ENCODE results near the gene TSEN2.
"Not testable (repeated sequence)": the region's sequence is repeated elsewhere in the genome, so short reads cannot be mapped to it uniquely, and the experiment has no call there.

The TSEN2 gene

DNA sequence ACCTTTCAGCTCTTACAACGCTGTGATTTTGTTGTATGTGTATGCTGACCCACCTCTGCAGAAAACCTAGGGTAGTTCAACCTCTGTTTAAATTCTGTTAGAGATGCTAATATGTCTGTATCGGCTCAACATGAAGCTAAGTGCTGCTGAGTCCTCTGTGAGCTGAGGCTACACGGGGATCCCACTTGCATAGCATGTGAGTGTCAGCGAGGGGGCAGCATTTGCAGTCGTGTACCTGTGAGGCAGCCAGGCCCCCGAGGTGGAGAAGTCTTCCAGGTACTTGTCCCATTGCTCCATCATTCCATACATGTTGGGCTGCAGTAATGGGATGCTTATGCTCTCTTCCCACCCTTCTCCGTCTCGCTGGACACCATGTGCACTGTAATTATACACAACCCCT is 57.3 kb downstream of the TSEN2 start:
- H3K4me3 ChIP-seq (ENCODE audit: low read depth in 1 of 2, low read length in 2 of 2) = no peak overlapping the region
- H3K27ac ChIP-seq (ENCODE audit: low read length) = no peak overlapping the region
- H3K9me3 ChIP-seq (ENCODE audit: control insufficient read depth in 1 of 2, low read length in 2 of 2) = no peaks in the 10 kb centered on the region
- peaks cover 0 to 7% of the 10 kb centered on the region in 2 donors for H3K36me3 ChIP-seq (ENCODE audit: control insufficient read depth in 1 of 2, insufficient read depth in 2 of 2, low read length in 2 of 2)
- no peaks in the 10 kb centered on the region for H3K27me3 ChIP-seq (ENCODE audit: low read depth, low read length)
- H3K4me1 ChIP-seq (ENCODE audit: control insufficient read depth in 1 of 2, insufficient read depth in 2 of 2, low read length in 2 of 2) = no peaks in the 10 kb centered on the region

DNA sequence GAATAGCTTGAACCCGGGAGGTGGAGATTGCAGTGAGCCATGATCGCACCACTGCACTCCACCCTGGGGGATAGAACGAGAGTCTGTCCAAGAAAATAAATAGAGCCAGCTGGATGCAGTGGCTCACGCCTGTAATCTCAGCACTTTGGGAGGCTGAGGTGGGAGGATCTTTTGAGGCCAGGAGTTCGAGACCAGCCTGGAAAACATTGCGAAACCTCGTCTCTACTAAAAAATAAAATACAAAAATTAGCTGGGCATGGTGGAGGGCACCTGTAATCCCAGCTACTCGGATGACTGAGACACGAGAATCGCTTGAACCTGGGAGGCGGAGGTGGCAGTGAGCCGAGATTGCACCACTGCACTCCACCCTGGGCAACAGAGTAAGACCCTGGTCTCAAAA is 59.2 kb downstream of the TSEN2 start:
- H3K4me1 ChIP-seq (ENCODE audit: control insufficient read depth in 1 of 2, insufficient read depth in 2 of 2, low read length in 2 of 2); H3K4me3 ChIP-seq (ENCODE audit: low read depth in 1 of 2, low read length in 2 of 2); H3K27ac ChIP-seq (ENCODE audit: low read length); H3K27me3 ChIP-seq (ENCODE audit: low read depth, low read length); H3K9me3 ChIP-seq (ENCODE audit: control insufficient read depth in 1 of 2, low read length in 2 of 2); H3K36me3 ChIP-seq (ENCODE audit: control insufficient read depth in 1 of 2, insufficient read depth in 2 of 2, low read length in 2 of 2): not testable (repeated sequence)

DNA sequence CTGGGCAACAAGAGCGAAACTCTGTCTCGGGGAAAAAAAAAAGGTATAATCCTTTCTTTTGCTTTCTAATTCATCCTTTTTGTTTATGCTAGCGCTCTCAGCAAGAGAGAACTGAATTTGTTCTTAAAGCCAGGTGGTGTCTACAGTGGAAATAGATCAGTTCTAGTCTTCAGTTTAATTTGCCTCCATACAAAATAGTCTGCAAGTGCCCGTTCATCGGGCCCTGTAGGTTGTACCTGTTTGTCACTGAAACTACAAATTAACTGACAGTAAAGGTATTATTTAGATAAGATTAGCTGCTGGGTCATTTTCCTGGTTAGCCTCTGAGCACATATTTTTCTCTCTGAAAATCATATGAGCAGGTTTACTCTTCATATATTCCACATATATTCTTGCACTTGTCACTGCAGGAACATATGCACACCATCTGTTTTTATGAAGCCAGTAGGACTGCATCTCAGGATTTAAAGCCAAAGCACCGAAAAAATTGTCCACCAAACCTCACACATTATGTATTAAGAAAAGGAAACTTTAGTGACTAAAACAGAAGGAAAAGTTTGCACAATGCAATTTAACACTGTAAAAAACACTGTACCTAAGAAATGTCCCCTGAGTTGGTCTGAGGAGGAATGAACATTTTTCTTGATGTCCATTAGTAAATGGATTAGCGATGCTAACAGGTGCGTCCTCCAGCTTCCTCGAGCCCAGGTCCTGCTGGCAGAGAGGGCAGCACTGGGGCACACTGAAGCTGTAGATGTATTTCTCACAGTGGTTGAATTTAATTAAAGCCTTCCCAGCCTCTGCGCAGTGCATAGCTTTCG is 60.6 kb downstream of the TSEN2 start:
- H3K36me3 ChIP-seq (ENCODE audit: control insufficient read depth in 1 of 2, insufficient read depth in 2 of 2, low read length in 2 of 2) = peaks cover 0 to 6% of the 10 kb centered on the region in 2 donors
- no peaks in the 10 kb centered on the region for H3K9me3 ChIP-seq (ENCODE audit: control insufficient read depth in 1 of 2, low read length in 2 of 2)
- no peaks in the 10 kb centered on the region for H3K27me3 ChIP-seq (ENCODE audit: low read depth, low read length)
- peak overlapping the region in 1 of 2 donors; percentile 14 for H3K4me3 ChIP-seq (ENCODE audit: low read depth in 1 of 2, low read length in 2 of 2)
- H3K27ac ChIP-seq (ENCODE audit: low read length) = peak overlapping the region; percentile 28
- no peaks in the 10 kb centered on the region for H3K4me1 ChIP-seq (ENCODE audit: control insufficient read depth in 1 of 2, insufficient read depth in 2 of 2, low read length in 2 of 2)

DNA sequence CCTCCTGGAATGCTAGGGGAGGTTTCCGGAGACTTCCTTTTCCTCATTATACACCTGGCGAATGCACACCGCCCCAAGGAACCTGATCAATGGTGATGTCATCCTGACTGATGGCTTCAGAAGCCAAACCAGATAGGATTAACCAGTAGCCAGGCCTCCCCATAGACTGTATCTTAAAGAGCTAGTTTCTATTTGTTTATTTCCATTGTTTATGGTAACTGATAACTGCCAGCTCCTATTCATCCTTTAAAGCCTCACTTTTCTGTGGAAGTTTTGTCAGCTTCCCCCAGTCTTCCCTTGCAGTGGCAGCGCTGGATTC is 61.2 kb downstream of the TSEN2 start, which contains the start of gene MKRN2OS:
Gene MKRN2OS, minus strand, starts transcription at position 27 of the 319 bp plus-strand sequence. CDS start 35 bp downstream, outside the sequence.
- peak within 1 kb of the TSS in 1 of 2 donors; percentile 14 for H3K4me3 ChIP-seq (ENCODE audit: low read depth in 1 of 2, low read length in 2 of 2)
- H3K27ac ChIP-seq (ENCODE audit: low read length) = peak within 1 kb of the TSS; percentile 28
- H3K9me3 ChIP-seq (ENCODE audit: control insufficient read depth in 1 of 2, low read length in 2 of 2) = no peaks in the 10 kb centered on the region
- H3K4me1 ChIP-seq (ENCODE audit: control insufficient read depth in 1 of 2, insufficient read depth in 2 of 2, low read length in 2 of 2) = no peaks in the 10 kb centered on the region
- peaks cover 0 to under 1% of the 10 kb centered on the region in 2 donors for H3K36me3 ChIP-seq (ENCODE audit: control insufficient read depth in 1 of 2, insufficient read depth in 2 of 2, low read length in 2 of 2)
- H3K27me3 ChIP-seq (ENCODE audit: low read depth, low read length) = no peaks in the 10 kb centered on the region

DNA sequence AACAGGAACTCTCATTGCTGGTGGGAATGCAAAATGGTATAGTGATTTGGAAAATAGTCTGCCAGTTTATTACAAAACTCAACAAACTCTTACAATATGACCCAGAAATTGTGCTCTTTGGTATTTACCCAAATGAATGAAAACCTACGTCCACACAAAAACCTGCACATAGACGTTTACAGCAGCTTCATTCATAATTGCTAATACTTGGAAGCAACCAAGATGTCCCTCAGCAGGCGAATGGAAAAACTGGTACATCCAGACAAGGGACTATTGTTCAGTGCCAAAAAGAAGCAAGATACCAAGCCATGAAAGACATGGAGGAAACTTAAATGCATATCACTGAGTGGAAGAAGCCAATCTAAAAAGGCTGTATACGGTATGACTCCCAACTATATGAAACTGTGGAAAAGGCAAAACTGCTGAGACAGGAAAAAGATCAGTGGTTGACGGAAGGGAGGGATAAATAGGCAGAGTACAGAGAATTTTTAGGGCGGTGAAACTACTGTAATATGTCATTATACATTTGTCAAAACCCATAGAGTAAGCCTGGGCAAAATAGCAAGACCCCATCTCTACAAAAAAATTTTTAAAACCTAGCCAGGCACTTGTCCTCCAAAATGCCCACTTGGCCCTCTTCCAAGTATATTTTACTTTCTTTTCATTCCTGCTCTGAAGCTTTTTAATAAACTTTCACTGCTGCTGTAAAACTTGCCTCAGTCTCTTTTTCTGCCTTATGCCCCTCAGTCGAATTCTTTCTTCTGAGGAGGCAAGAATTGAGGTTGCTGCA is 65.9 kb downstream of the TSEN2 start:
- Histone ChIP-seq H3K4me3 (ENCODE audit: low read depth in 1 of 2, low read length in 2 of 2) (no peak overlapping the region), H3K27me3 (ENCODE audit: low read depth, low read length) (peaks cover 4% of the 10 kb centered on the region), H3K4me1 (ENCODE audit: control insufficient read depth in 1 of 2, insufficient read depth in 2 of 2, low read length in 2 of 2) (peaks cover 0 to 3% of the 10 kb centered on the region in 2 donors), H3K36me3 (ENCODE audit: control insufficient read depth in 1 of 2, insufficient read depth in 2 of 2, low read length in 2 of 2) (no peaks in the 10 kb centered on the region), H3K27ac (ENCODE audit: low read length) (no peak overlapping the region), H3K9me3 (ENCODE audit: control insufficient read depth in 1 of 2, low read length in 2 of 2) (no peaks in the 10 kb centered on the region)

DNA sequence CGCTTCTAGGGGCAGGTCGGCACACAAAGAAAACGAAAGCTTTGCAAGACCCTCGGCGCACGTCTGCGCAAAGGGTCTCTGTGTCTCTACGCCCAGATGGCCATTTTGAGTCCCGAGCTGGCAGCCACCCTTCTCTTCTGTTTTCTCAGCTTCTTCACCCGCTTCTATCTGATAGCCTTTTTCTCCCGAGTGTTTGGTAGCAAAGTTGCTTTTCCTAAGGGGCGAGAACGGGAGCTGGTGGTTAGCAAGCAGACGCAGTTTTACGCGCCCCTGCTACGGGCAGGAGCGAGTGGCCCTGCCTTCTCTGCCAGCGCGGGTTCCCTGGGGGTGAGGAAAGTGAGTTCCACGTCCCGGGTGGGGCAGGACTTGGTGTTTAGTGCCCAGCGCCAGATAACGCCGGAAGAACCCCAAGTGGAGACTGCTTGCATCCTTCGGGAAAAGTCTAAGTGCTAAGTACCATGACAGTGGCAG is 69.7 kb downstream of the TSEN2 start:
- Histone ChIP-seq H3K4me3 (ENCODE audit: low read depth in 1 of 2, low read length in 2 of 2) (peak overlapping the region; percentile 57 to 60), H3K9me3 (ENCODE audit: control insufficient read depth in 1 of 2, low read length in 2 of 2) (no peaks in the 10 kb centered on the region), H3K36me3 (ENCODE audit: control insufficient read depth in 1 of 2, insufficient read depth in 2 of 2, low read length in 2 of 2) (no peaks in the 10 kb centered on the region), H3K27ac (ENCODE audit: low read length) (no peak overlapping the region), H3K27me3 (ENCODE audit: low read depth, low read length) (peaks cover 4% of the 10 kb centered on the region), H3K4me1 (ENCODE audit: control insufficient read depth in 1 of 2, insufficient read depth in 2 of 2, low read length in 2 of 2) (peaks cover 4 to 16% of the 10 kb centered on the region in 2 donors)

DNA sequence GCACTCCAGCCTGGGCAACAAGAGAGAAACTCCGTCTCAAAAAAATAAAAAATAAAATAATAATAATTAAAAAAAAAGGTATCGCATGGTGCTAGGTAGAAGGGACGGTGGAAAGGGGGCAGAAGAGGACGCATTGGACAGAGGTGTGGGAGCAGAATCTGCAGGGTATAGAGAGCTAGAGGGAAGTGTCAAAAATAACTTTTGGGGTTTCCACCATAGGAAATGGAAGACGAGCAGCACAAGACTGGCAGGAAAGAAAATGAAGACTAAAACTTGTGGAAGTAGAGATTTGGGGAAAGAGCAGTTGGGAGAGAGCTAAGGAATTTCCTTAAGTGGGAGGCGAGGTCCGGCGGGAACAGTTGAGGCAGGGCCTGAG is 72.0 kb downstream of the TSEN2 start:
- Histone ChIP-seq H3K4me3 (ENCODE audit: low read depth in 1 of 2, low read length in 2 of 2) (peak overlapping the region; percentile 76 to 77), H3K27ac (ENCODE audit: low read length) (peak overlapping the region; percentile 86), H3K36me3 (ENCODE audit: control insufficient read depth in 1 of 2, insufficient read depth in 2 of 2, low read length in 2 of 2) (no peaks in the 10 kb centered on the region), H3K9me3 (ENCODE audit: control insufficient read depth in 1 of 2, low read length in 2 of 2) (no peaks in the 10 kb centered on the region), H3K27me3 (ENCODE audit: low read depth, low read length) (peaks cover 4% of the 10 kb centered on the region), H3K4me1 (ENCODE audit: control insufficient read depth in 1 of 2, insufficient read depth in 2 of 2, low read length in 2 of 2) (peaks cover 4 to 39% of the 10 kb centered on the region in 2 donors)

DNA sequence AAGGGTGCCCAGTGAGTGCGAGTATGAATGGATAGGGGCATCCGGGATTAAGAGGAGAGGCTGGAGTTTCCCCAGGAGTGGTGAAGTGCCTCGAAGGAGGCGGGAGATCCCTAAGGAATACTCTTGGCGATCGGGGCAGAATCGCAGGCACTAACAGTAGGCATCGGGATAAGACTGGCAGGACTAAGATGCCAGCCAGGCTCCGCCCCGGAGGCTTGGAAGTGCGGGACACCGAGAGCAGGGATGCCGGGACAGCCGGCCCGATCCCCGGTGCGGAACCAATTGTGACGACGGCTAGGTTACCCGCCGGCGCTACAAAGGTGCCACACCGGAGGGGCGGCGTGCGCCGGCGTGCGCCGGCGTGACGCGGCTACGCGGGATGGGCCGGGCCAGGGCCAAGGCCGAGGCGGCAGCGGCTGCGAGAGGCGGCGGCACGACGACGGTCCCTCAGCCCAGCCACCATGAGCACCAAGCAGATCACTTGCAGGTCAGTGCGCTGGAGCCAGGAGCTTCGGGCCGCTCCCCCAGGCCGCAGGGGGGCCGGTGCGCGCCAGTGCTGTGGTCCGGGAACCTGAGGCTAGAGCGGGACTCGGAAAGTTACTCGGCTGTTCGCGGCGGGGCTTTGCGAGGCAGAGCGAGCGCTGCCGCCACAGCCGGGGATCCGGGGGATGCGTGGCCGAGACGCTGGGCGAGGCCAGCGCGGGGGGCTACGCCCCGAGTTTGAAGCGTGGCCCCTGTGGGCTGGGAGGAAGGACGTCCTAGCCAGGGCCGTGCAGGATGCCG is 72.6 kb downstream of the TSEN2 start, which contains the start of gene MKRN2:
Gene MKRN2, plus strand, starts transcription at position 398 of the 783 bp plus-strand sequence. Its CDS starts 64 bp downstream, at position 462.
- peaks cover 4% of the 10 kb centered on the region for H3K27me3 ChIP-seq (ENCODE audit: low read depth, low read length)
- no peaks in the 10 kb centered on the region for H3K36me3 ChIP-seq (ENCODE audit: control insufficient read depth in 1 of 2, insufficient read depth in 2 of 2, low read length in 2 of 2)
- H3K4me3 ChIP-seq (ENCODE audit: low read depth in 1 of 2, low read length in 2 of 2) = peak within 1 kb of the TSS; percentile 76 to 77
- H3K4me1 ChIP-seq (ENCODE audit: control insufficient read depth in 1 of 2, insufficient read depth in 2 of 2, low read length in 2 of 2) = peaks cover 4 to 39% of the 10 kb centered on the region in 2 donors
- H3K27ac ChIP-seq (ENCODE audit: low read length) = peak within 1 kb of the TSS; percentile 89
- H3K9me3 ChIP-seq (ENCODE audit: control insufficient read depth in 1 of 2, low read length in 2 of 2) = no peaks in the 10 kb centered on the region

DNA sequence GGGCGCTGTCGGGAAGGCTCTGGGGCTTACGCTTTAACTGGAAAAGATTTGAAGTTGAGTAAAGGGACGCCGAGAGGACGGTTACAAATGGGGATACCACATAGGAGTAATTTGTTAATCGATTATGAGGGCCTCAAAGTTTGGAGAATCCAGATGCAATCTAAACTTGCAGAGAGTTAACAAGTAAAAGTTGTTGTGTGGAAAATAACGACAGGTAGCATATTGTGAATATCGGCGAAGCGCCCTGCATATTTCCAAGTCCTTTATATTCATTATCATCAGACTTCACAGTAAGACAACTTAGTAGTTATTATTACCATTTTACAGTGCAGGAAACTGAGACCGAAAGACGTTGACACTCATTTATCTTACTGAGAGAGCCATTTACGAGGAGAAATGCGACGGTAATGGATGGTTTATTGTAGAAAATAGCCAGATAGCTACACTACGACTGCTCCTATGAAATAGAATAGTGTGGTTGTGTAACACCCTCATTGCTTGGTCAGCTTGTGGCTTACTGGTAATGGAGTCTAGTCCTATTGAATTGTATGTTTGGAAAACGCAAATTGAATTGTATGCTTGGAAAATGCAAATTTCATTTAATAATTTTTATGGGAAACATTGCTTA is 73.3 kb downstream of the TSEN2 start:
- peak overlapping the region; percentile 89 for H3K27ac ChIP-seq (ENCODE audit: low read length)
- H3K27me3 ChIP-seq (ENCODE audit: low read depth, low read length) = peaks cover 4% of the 10 kb centered on the region
- no peaks in the 10 kb centered on the region for H3K36me3 ChIP-seq (ENCODE audit: control insufficient read depth in 1 of 2, insufficient read depth in 2 of 2, low read length in 2 of 2)
- H3K4me1 ChIP-seq (ENCODE audit: control insufficient read depth in 1 of 2, insufficient read depth in 2 of 2, low read length in 2 of 2) = peaks cover 4 to 39% of the 10 kb centered on the region in 2 donors
- peak overlapping the region; percentile 76 to 77 for H3K4me3 ChIP-seq (ENCODE audit: low read depth in 1 of 2, low read length in 2 of 2)
- no peaks in the 10 kb centered on the region for H3K9me3 ChIP-seq (ENCODE audit: control insufficient read depth in 1 of 2, low read length in 2 of 2)

DNA sequence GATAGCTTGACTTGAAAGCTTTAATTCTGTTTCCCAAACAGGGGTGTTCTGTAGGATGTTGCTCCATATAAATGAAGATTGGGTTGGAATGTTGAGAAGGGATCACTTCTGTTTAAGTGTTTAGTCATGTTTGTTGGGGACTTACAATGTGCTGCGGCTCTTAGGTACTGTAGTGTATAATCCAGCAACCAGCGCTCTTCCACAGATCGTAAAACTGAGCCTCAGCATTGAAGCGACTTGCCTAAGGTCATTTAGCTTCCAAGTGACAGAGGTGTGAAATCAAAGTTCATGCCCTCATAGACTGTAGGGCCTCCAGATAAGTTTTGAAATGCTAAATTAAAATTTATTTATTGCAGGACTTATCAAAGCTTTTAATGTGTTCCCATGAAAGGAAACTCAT is 74.4 kb downstream of the TSEN2 start:
- Histone ChIP-seq H3K27me3 (ENCODE audit: low read depth, low read length) (peaks cover 4% of the 10 kb centered on the region), H3K4me1 (ENCODE audit: control insufficient read depth in 1 of 2, insufficient read depth in 2 of 2, low read length in 2 of 2) (peaks cover 4 to 43% of the 10 kb centered on the region in 2 donors), H3K27ac (ENCODE audit: low read length) (no peak overlapping the region), H3K9me3 (ENCODE audit: control insufficient read depth in 1 of 2, low read length in 2 of 2) (no peaks in the 10 kb centered on the region), H3K4me3 (ENCODE audit: low read depth in 1 of 2, low read length in 2 of 2) (peak overlapping the region; percentile 76 to 77), H3K36me3 (ENCODE audit: control insufficient read depth in 1 of 2, insufficient read depth in 2 of 2, low read length in 2 of 2) (no peaks in the 10 kb centered on the region)

All from muscle layer of duodenum (tissue), 2 donors.